Ishikawa (cell line): ENCODE measurements around the gene CDH2.

Source experiments
- CEBPB ChIP-seq: IDR thresholded peaks from 2 replicates; pipeline ENCODE4 v1.6.1; 2012
- CREB1 ChIP-seq: IDR thresholded peaks from 2 replicates; pipeline ENCODE4 v1.6.1; 2012; ENCODE audit warnings: low read depth
- EGR1 ChIP-seq: IDR thresholded peaks from 2 replicates; pipeline ENCODE4 v1.6.1; 2012
- EP300 ChIP-seq: IDR thresholded peaks from 2 replicates; pipeline ENCODE4 v1.6.1; 2012; ENCODE audit warnings: borderline replicate concordance
- FOXM1 ChIP-seq: IDR thresholded peaks from 2 replicates; pipeline ENCODE4 v1.6.1; 2012; ENCODE audit warnings: low read depth, borderline replicate concordance
- MAX ChIP-seq: IDR thresholded peaks from 2 replicates; pipeline ENCODE4 v1.6.1; 2012
- NFIC ChIP-seq: IDR thresholded peaks from 2 replicates; pipeline ENCODE4 v1.6.1; 2012
- RAD21 ChIP-seq: IDR thresholded peaks from 2 replicates; pipeline ENCODE4 v1.6.1; 2012; ENCODE audit warnings: low read depth
- TAF1 ChIP-seq: IDR thresholded peaks from 2 replicates; pipeline ENCODE4 v1.6.1; 2012; ENCODE audit warnings: low read depth, mild to moderate bottlenecking
- TCF12 ChIP-seq: IDR thresholded peaks from 2 replicates; pipeline ENCODE4 v1.6.1; 2012; ENCODE audit warnings: low read depth
- TEAD4 ChIP-seq: IDR thresholded peaks from 2 replicates; pipeline ENCODE4 v1.6.1; 2012
- USF1 ChIP-seq: IDR thresholded peaks from 2 replicates; pipeline ENCODE4 v1.6.1; 2012
- YY1 ChIP-seq: IDR thresholded peaks from 2 replicates; pipeline ENCODE4 v1.6.1; 2012; ENCODE audit warnings: low read depth
- ZBTB7A ChIP-seq: IDR thresholded peaks from 2 replicates; pipeline ENCODE4 v1.6.1; 2012; ENCODE audit warnings: low read depth
- TF ChIP-seq, protein P1 (sequence below): IDR thresholded peaks from 2 replicates; pipeline ENCODE4 v1.6.1; 2012; ENCODE audit warnings: low read depth, mild to moderate bottlenecking

CDH2 gene

DNA sequence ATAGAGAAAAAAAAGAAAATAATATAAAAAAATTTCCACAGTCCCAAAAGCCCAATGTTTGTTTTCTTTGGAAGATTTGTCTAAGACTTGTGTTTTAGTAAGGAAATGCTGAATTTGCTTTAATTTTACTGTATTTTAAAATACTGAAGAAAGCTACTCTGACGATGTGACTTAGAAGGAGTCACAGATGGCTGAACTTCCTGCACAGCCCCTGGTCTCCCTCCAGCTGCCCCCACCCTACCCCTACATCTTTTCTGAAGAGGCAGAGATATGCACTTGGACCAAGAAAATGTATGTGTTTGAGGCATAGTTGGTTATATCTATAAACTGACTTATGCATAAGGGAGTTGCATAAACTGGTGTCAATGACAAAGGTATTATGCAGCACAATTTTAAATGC lies 172.3 kb downstream of the CDH2 start:
- TF ChIP-seq USF1, result no peak
- TF ChIP-seq TEAD4, result no peak
- TF ChIP-seq EGR1, result no peak

- TF ChIP-seq MAX, result no peak
- no peak for TF ChIP-seq ZBTB7A
- TF ChIP-seq USF1, result no peak
- no peak for TF ChIP-seq CEBPB
- no peak for TF ChIP-seq TCF12
- no peak for TF ChIP-seq EP300
- TF ChIP-seq RAD21, result no peak
- no peak for TF ChIP-seq TEAD4
- TF ChIP-seq FOXM1, result no peak
- no peak for TF ChIP-seq CREB1
- TF ChIP-seq NFIC, result no peak
- TF ChIP-seq EGR1, result no peak
- no peak for TF ChIP-seq TAF1
- TF ChIP-seq, protein P1, sequence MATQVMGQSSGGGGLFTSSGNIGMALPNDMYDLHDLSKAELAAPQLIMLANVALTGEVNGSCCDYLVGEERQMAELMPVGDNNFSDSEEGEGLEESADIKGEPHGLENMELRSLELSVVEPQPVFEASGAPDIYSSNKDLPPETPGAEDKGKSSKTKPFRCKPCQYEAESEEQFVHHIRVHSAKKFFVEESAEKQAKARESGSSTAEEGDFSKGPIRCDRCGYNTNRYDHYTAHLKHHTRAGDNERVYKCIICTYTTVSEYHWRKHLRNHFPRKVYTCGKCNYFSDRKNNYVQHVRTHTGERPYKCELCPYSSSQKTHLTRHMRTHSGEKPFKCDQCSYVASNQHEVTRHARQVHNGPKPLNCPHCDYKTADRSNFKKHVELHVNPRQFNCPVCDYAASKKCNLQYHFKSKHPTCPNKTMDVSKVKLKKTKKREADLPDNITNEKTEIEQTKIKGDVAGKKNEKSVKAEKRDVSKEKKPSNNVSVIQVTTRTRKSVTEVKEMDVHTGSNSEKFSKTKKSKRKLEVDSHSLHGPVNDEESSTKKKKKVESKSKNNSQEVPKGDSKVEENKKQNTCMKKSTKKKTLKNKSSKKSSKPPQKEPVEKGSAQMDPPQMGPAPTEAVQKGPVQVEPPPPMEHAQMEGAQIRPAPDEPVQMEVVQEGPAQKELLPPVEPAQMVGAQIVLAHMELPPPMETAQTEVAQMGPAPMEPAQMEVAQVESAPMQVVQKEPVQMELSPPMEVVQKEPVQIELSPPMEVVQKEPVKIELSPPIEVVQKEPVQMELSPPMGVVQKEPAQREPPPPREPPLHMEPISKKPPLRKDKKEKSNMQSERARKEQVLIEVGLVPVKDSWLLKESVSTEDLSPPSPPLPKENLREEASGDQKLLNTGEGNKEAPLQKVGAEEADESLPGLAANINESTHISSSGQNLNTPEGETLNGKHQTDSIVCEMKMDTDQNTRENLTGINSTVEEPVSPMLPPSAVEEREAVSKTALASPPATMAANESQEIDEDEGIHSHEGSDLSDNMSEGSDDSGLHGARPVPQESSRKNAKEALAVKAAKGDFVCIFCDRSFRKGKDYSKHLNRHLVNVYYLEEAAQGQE, result no peak
- TF ChIP-seq YY1, result no peak
Observed at GRCh38 chr18:28003451-28003850, 173.5 kb downstream of the CDH2 start.

DNA sequence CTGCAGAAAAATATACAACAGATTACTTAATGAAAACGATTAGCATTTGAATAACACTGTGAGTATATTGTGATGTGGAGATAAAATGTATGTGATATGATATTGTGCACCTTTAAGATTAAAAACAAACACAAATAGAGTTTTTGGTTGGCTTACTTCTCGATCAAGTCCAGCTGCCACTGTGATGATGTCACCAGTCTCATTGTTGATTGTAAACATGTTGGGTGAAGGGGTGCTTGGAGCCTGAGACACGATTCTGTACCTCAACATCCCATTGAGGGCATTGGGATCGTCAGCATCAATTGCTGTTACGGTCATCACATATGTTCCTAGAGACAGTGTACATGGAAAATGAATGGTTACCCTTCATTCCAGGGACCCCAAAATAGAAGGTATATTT lies 174.1 kb downstream of the CDH2 start:
- TF ChIP-seq EGR1 (no peak), NFIC (no peak), YY1 (no peak), MAX (no peak), TCF12 (no peak), TEAD4 (no peak), TAF1 (no peak)
- TF ChIP-seq, protein P1, result no peak

DNA sequence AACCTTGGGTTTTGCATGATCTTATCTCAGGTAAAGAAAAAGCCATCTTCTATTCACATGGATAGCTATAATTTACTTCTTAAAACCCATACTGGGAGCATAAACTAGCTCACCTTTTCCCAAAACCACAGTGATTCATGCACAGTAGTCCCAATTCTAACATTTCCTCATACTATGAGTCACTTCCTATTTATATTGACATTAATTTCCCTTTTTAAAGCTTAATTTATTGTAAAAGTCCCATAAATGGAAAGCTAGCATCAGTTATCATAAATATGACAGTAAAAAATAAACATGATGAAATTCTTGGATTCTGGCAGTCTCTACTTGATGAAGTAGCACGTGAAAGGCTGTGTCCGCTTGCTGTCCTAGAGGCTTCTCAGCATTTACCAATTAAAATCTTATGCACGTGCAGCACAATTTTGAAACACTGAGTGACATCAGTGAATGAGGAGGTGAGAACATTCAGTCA lies 180.1 kb downstream of the CDH2 start:
- no peak for TF ChIP-seq EP300
- TF ChIP-seq ZBTB7A, result no peak
- no peak for TF ChIP-seq MAX
- no peak for TF ChIP-seq CREB1
- TF ChIP-seq TEAD4, result no peak

DNA sequence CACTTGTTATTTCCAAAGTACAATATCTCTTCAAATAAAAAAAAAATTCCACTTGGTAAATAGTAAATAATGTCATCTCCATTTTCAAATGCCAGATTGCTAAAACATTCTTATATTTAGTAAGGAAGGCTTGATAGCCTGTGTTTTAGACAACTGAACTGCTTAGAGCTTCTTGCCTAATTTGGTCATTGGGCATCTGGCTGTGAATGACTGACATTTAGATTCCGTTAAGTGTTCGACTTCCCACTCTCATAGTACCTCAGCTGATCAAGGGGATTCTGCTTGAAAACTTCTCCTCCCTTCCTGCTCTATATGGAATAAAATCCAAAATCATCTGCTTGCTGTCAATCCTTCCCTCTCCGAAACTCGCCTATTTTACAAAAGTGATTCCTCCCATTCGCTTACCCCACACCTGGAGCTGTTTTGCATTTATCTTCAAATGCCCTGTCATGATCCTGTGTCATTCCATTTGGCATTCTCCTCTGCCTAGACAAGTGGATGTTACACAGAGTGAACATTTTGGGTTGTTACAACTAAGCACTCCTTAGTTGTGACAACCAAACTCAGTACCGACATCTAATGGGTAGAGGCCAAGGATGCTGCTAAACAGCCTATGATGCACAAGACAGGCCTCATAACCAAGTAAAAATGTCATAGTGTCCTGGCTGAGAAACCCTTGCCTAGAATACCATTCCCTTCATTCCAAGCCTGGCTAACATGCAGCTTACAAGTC lies 181.0 kb downstream of the CDH2 start:
- TF ChIP-seq USF1, result no peak
- no peak for TF ChIP-seq CREB1
- TF ChIP-seq CEBPB, result no peak
- TF ChIP-seq TCF12, result no peak
- TF ChIP-seq, protein P1, result no peak
- TF ChIP-seq EGR1, result no peak
- no peak for TF ChIP-seq FOXM1
- no peak for TF ChIP-seq ZBTB7A
- no peak for TF ChIP-seq TEAD4
- no peak for TF ChIP-seq TAF1
- TF ChIP-seq MAX, result no peak
- TF ChIP-seq EP300, result no peak
- TF ChIP-seq YY1, result no peak
- no peak for TF ChIP-seq RAD21
- no peak for TF ChIP-seq NFIC
